IMR-90 (cell line): ENCODE results near the gene TCF12. TPM values are rescaled to one million over a fixed set of nuclear protein-coding genes. Genes with fewer than 3 reads are reported as not detected.

Experiments
- ATAC-seq: fragments of 200-7000 bp; cut with Tn5 transposase; 2 replicates; pipeline ENCODE4 v1.9.1; 2020; ENCODE audit warnings: low read depth, mild to moderate bottlenecking, moderate library complexity
- BruUV-seq: library from RNA; stranded (reverse); fragments of 400-500 nt; replicated peaks from 2 replicates; lab custom pipeline; 2021; lab: Mats Ljungman, UMichigan
- CTCF ChIA-PET: fragments of 300-600 bp; formaldehyde crosslinking; extraction: SDS; loops from one replicate; lab custom pipeline; 2021; ENCODE audit warnings: antibody characterized with exemption; lab: Yijun Ruan, JAX
- POLR2A ChIA-PET: fragments of 300-600 bp; sonication (Branson Sonifier 250); formaldehyde crosslinking; loops from one replicate; lab custom pipeline; 2022; ENCODE audit warnings: antibody characterized with exemption; ENCODE audit not compliant: unreplicated experiment; lab: Charles Lee
- DNase-seq: peaks from one replicate; pipeline ENCODE4 v3.0.0; 2013
- H2AFZ ChIP-seq: replicated peaks from 2 replicates; pipeline ENCODE3; 2013; ENCODE audit warnings: low read length, mild to moderate bottlenecking; ENCODE audit not compliant: poor library complexity
- H2AK5ac ChIP-seq: 2 replicates; pipeline ENCODE4 v1.6.1; 2013; ENCODE audit warnings: low read depth, low read length, inconsistent platforms
- H2AK9ac ChIP-seq: replicated peaks from 2 replicates; pipeline ENCODE3; 2013; ENCODE audit warnings: mild to moderate bottlenecking, low read depth, low read length, moderate library complexity; ENCODE audit not compliant: poor library complexity
- H2BK120ac ChIP-seq: 2 replicates; pipeline ENCODE4 v1.6.1; 2013; ENCODE audit warnings: low read depth, low read length, inconsistent platforms
- H2BK15ac ChIP-seq: 3 replicates; pipeline ENCODE4 v1.6.1; 2013; ENCODE audit warnings: low read depth, low read length, inconsistent platforms
- H2BK20ac ChIP-seq: 2 replicates; pipeline ENCODE4 v1.6.1; 2013; ENCODE audit warnings: low read depth, mild to moderate bottlenecking, inconsistent platforms, low read length, moderate library complexity
- H2BK5ac ChIP-seq: 2 replicates; pipeline ENCODE4 v1.6.1; 2013; ENCODE audit warnings: mild to moderate bottlenecking, low read depth, low read length, inconsistent platforms; ENCODE audit not compliant: poor library complexity, severe bottlenecking
- H3K14ac ChIP-seq: replicated peaks from 2 replicates; pipeline ENCODE4 v1.6.1; 2013; ENCODE audit warnings: low read depth, low read length, inconsistent platforms
- H3K18ac ChIP-seq: 2 replicates; pipeline ENCODE4 v1.6.1; 2013; ENCODE audit warnings: low read depth, low read length, control low read depth
- H3K23ac ChIP-seq: 2 replicates; pipeline ENCODE4 v1.6.1; 2013; ENCODE audit warnings: low read depth, low read length, inconsistent platforms
- H3K27ac ChIP-seq: 2 replicates; pipeline ENCODE4 v1.5.1; 2013; ENCODE audit warnings: mild to moderate bottlenecking, control low read depth, low read length; ENCODE audit not compliant: insufficient read depth
- H3K27me3 ChIP-seq: 2 replicates; pipeline ENCODE4 v1.6.1; 2013; ENCODE audit warnings: low read length; ENCODE audit not compliant: control insufficient read depth, insufficient read depth
- H3K36me3 ChIP-seq: 2 replicates; pipeline ENCODE4 v1.6.1; 2013; ENCODE audit warnings: low read length, mixed read lengths; ENCODE audit not compliant: control insufficient read depth, insufficient read depth
- H3K4ac ChIP-seq: 2 replicates; pipeline ENCODE4 v1.6.1; 2013; ENCODE audit warnings: low read depth, low read length, inconsistent platforms
- H3K4me1 ChIP-seq: 2 replicates; pipeline ENCODE4 v1.6.1; 2013; ENCODE audit warnings: low read length, mixed read lengths; ENCODE audit not compliant: control insufficient read depth, insufficient read depth
- H3K4me2 ChIP-seq: 2 replicates; pipeline ENCODE4 v1.6.1; 2013; ENCODE audit warnings: low read depth, mild to moderate bottlenecking, control low read depth, low read length, moderate library complexity
- H3K4me3 ChIP-seq: 2 replicates; pipeline ENCODE4 v1.5.1; 2013; ENCODE audit warnings: low read depth, mild to moderate bottlenecking, control low read depth, low read length, moderate library complexity; ENCODE audit not compliant: insufficient read depth
- H3K56ac ChIP-seq: 2 replicates; pipeline ENCODE4 v1.6.1; 2013; ENCODE audit warnings: low read length, inconsistent platforms; ENCODE audit not compliant: insufficient read depth; ENCODE audit errors: extremely low read depth
- H3K79me1 ChIP-seq, 2 experiments: 2 replicates each; pipeline ENCODE4 v1.6.1; 2013; ENCODE audit warnings: low read length in 2 of 2, inconsistent platforms in 1 of 2, low read depth in 1 of 2
- H3K9ac ChIP-seq: 2 replicates; pipeline ENCODE4 v1.6.1; 2013; ENCODE audit warnings: low read depth, low read length, control low read depth
- H3K9me1 ChIP-seq: 2 replicates; pipeline ENCODE4 v1.6.1; 2013; ENCODE audit warnings: low read length, inconsistent platforms; ENCODE audit not compliant: insufficient read depth
- H3K9me3 ChIP-seq: 2 replicates; pipeline ENCODE4 v1.6.1; 2013; ENCODE audit warnings: low read length; ENCODE audit not compliant: control insufficient read depth, insufficient read depth
- H4K20me1 ChIP-seq: 2 replicates; pipeline ENCODE4 v1.6.1; 2013; ENCODE audit warnings: low read length, inconsistent platforms; ENCODE audit not compliant: insufficient read depth
- H4K5ac ChIP-seq: 2 replicates; pipeline ENCODE4 v1.6.1; 2013; ENCODE audit warnings: mild to moderate bottlenecking, low read depth, low read length, control low read depth
- H4K8ac ChIP-seq, 2 experiments: 2 replicates each; pipeline ENCODE4 v1.6.1; 2013; ENCODE audit warnings: low read depth in 2 of 2, low read length in 2 of 2, control low read depth in 1 of 2, inconsistent platforms in 1 of 2
- H4K91ac ChIP-seq: 2 replicates; pipeline ENCODE4 v1.6.1; 2013; ENCODE audit warnings: low read depth, low read length, inconsistent platforms; ENCODE audit not compliant: insufficient read depth
- BHLHE40 ChIP-seq: fragments of 150-350 bp; IDR thresholded peaks from 2 replicates; pipeline ENCODE4 v1.6.1; 2016; ENCODE audit warnings: mild to moderate bottlenecking, low read depth, low read length
- CEBPB ChIP-seq: IDR thresholded peaks from 2 replicates; pipeline ENCODE4 v1.6.1; 2012; ENCODE audit warnings: low read depth, low read length, improper control_type of control experiment
- FOS ChIP-seq: fragments of 150-350 bp; IDR thresholded peaks from 2 replicates; pipeline ENCODE4 v1.6.1; 2016; ENCODE audit warnings: low read depth, low read length
- MAZ ChIP-seq: IDR thresholded peaks from 2 replicates; pipeline ENCODE4 v1.6.1; 2012; ENCODE audit warnings: low read depth, mild to moderate bottlenecking, low read length, improper control_type of control experiment, moderate library complexity, borderline replicate concordance
- MXI1 ChIP-seq: IDR thresholded peaks from 2 replicates; pipeline ENCODE4 v1.6.1; 2012; ENCODE audit warnings: low read depth, mild to moderate bottlenecking, low read length, moderate library complexity, borderline replicate concordance
- POLR2A ChIP-seq: IDR thresholded peaks from 2 replicates; pipeline ENCODE4 v1.6.1; 2012; ENCODE audit warnings: mild to moderate bottlenecking, low read depth, low read length
- RFX5 ChIP-seq: IDR thresholded peaks from 2 replicates; pipeline ENCODE4 v1.8.0; 2012; ENCODE audit warnings: low read depth, mild to moderate bottlenecking, low read length, moderate library complexity
- WGBS, 2 experiments: methylation state at CpG; one replicate each; pipeline versions ENCODE4 v1.1.5 to v1.1.7; 2013; ENCODE audit warnings: missing lambda C conversion rate in 2 of 2; ENCODE audit not compliant: insufficient read length in 1 of 2; ENCODE audit errors: extremely low coverage in 2 of 2; 5-methylcytosine and 5-hydroxymethylcytosine counted together
- dilution Hi-C: fragments of 300-500 bp; cut with HindIII; formaldehyde crosslinking; loops from one replicate; pipeline ENCODE4 v1.14.3; 2018; ENCODE audit warnings: low sequenced_read_pairs; ENCODE audit not compliant: unreplicated experiment
- in situ Hi-C: fragments of 300-500 bp; cut with MboI; formaldehyde crosslinking; loops from 3 replicates; pipeline ENCODE4 v1.14.3; 2019; ENCODE audit warnings: low sequenced_read_pairs, inconsistent platforms, mixed read lengths
- intact Hi-C: fragments of 100-400 bp; cut with micrococcal nuclease; formaldehyde crosslinking; loops from 2 replicates; pipeline ENCODE4 v1.10.0; 2022
- polyA plus RNA-seq, 3 experiments: library from polyadenylated mRNA; depleted of rRNA; stranded (reverse); fragments of >200 nt; gene quantifications; 2 replicates each; pipeline ENCODE4 v1.2.3, GENCODE V29; 2012; ENCODE audit warnings: low replicate concordance in 1 of 3
- total RNA-seq: library from RNA; depleted of rRNA; stranded (reverse); fragments of >200 nt; gene quantifications from 2 replicates; pipeline ENCODE4 v1.2.3, GENCODE V29; 2012

Gene TCF12
- total and polyA plus RNA-seq, 2 of the 4 experiments (the other 2 are of a cell fraction), result 79.4 to 160 TPM

GRCh38 chr15:57231559-57231958 lies 313.1 kb downstream of the TCF12 start:
- peaks cover 13% of the 10 kb centered on the region for H3K36me3 ChIP-seq
- no peak overlapping the region for H2BK5ac ChIP-seq
- in situ Hi-C loops, result no loop called here
- no peak overlapping the region for H2AK9ac ChIP-seq
- no peak overlapping the region for H4K91ac ChIP-seq
- no TSS peak for BruUV-seq
- intact Hi-C loops, result no loop called here
- no peak overlapping the region for H2BK15ac ChIP-seq
- H3K56ac ChIP-seq, result no peak overlapping the region
- no peaks in the 10 kb centered on the region for H3K9me3 ChIP-seq
- H3K4me1 ChIP-seq, result peaks cover 9% of the 10 kb centered on the region
- H2AK5ac ChIP-seq, result no peak overlapping the region
- H3K23ac ChIP-seq, result no peak overlapping the region
- no CpG with 5 or more reads among the region's 1 CpG for WGBS, 2 experiments
- no peak overlapping the region for H2BK120ac ChIP-seq
- no peak overlapping the region for H3K27ac ChIP-seq
- no peak for DNase-seq
- H3K79me1 ChIP-seq, result peaks cover 13 to 35% of the 10 kb centered on the region in 2 experiments
- H3K18ac ChIP-seq, result no peak overlapping the region
- H3K4me2 ChIP-seq, result no peak overlapping the region
- ChIA-PET POLR2A (no interaction called here), CTCF (no interaction called here)
- H3K4me3 ChIP-seq, result no peak overlapping the region
- H2BK20ac ChIP-seq, result no peak overlapping the region
- dilution Hi-C loops, result no loop called here
- H4K8ac ChIP-seq, result no peak overlapping the region
- H4K5ac ChIP-seq, result no peak overlapping the region
- no peak for ATAC-seq
- H2AFZ ChIP-seq, result no peak overlapping the region
- H3K9me1 ChIP-seq, result peaks cover 6% of the 10 kb centered on the region; the same call in 1 of the 2 replicates
- H3K4ac ChIP-seq, result no peak overlapping the region
- H3K27me3 ChIP-seq, result no peaks in the 10 kb centered on the region
- no peaks in the 10 kb centered on the region; the same call in 1 of the 2 replicates for H4K20me1 ChIP-seq
- no peak for TF ChIP-seq POLR2A
- TF ChIP-seq CEBPB, result no peak
- no peak for TF ChIP-seq FOS
- no peak for TF ChIP-seq BHLHE40
- TF ChIP-seq RFX5, result no peak
- no peak for TF ChIP-seq MXI1
- TF ChIP-seq MAZ, result no peak
- no peak overlapping the region for H3K14ac ChIP-seq
- no peak overlapping the region for H3K9ac ChIP-seq
